ENCODE results near the gene TEX2. TPM values are rescaled to one million over a fixed set of nuclear protein-coding genes. Genes with fewer than 3 reads are reported as not detected.

TEX2 gene
- total and polyA plus RNA-seq, 4 experiments from 2014 or later: 7.9 to 13.1 (median 10.7) TPM

- Mint-ChIP-seq H3K9me3 (no peaks in the 10 kb centered on the region), H3K4me3 (no peak overlapping the region), H3K36me3 (peaks cover 4 to 11% of the 10 kb centered on the region in 2 donors), H3K27ac (no peak overlapping the region), H3K4me1 (peaks cover 0 to 6% (median 2%) of the 10 kb centered on the region in 4 donors), H3K27me3 (no peaks in the 10 kb centered on the region)
- POLR2A ChIA-PET (ENCODE audit: partially characterized antibody): no interaction called here
- Histone ChIP-seq H3K9me3 (ENCODE audit: control insufficient read depth in 1 of 2, low read length in 2 of 2) (no peaks in the 10 kb centered on the region), H3K27ac (ENCODE audit: low read depth, low read length) (no peak overlapping the region), H3K4me1 (ENCODE audit: insufficient read depth, low read length) (peaks cover 5% of the 10 kb centered on the region), H3K36me3 (ENCODE audit: insufficient read depth, low read length) (peaks cover 2% of the 10 kb centered on the region), H3K4me3 (ENCODE audit: low read length in 2 of 2) (no peak overlapping the region), H3K27me3 (ENCODE audit: insufficient read depth, low read length) (no peaks in the 10 kb centered on the region)
- no peak for DNase-seq
- CTCF ChIA-PET (ENCODE audit: partially characterized antibody): no interaction called here
- intact Hi-C loops (cut with micrococcal nuclease): no loop called here
Measured at GRCh38 chr17:64158406-64158805, 104.7 kb downstream of the TEX2 start.

DNA sequence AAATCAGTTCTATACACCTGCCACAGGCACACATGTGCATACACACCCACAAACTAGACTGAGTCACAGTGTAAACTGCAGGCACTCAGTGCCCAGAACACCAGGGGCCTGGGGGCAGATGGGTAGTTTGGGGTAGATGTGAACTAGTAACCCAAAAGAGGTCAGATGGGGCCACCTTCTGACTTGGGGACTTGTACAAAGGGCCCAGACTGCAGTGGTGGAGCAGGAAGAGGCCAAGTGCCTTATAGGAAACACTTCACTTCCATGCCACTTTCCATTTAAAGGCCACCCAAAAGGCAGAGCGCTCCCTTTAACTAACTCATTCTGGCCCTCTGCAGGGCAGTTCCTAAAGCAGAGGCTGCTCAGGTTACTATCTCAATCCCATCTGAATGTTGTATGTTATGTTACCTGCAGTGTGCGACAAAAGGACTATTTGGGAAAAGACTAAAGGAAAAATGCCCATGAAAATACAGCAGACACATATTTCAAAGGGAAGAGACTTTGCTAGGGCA is 105.3 kb downstream of the TEX2 start:
- Histone ChIP-seq H3K27me3 (ENCODE audit: insufficient read depth, low read length) (no peaks in the 10 kb centered on the region), H3K27ac (ENCODE audit: low read depth, low read length) (no peak overlapping the region), H3K36me3 (ENCODE audit: insufficient read depth, low read length) (peaks cover 9% of the 10 kb centered on the region), H3K9me3 (ENCODE audit: control insufficient read depth in 1 of 2, low read length in 2 of 2) (no peaks in the 10 kb centered on the region), H3K4me3 (ENCODE audit: low read length in 2 of 2) (no peak overlapping the region), H3K4me1 (ENCODE audit: insufficient read depth, low read length) (peaks cover 5% of the 10 kb centered on the region)
- Mint-ChIP-seq H3K27ac (peak overlapping the region in 1 of 7 donors; percentile 37), H3K9me3 (no peaks in the 10 kb centered on the region), H3K4me3 (no peak overlapping the region), H3K27me3 (no peaks in the 10 kb centered on the region), H3K36me3 (peaks cover 10 to 17% of the 10 kb centered on the region in 2 donors), H3K4me1 (peaks cover 0 to 6% (median 2%) of the 10 kb centered on the region in 4 donors)
- ChIA-PET CTCF (ENCODE audit: partially characterized antibody) (no interaction called here), POLR2A (ENCODE audit: partially characterized antibody) (no interaction called here)
- intact Hi-C loops (cut with micrococcal nuclease): no loop called here
- DNase-seq: no peak

GRCh38 chr17:64156670-64157069 is 106.4 kb downstream of the TEX2 start:
- H3K4me1 ChIP-seq (ENCODE audit: insufficient read depth, low read length): peaks cover 2% of the 10 kb centered on the region
- no peaks in the 10 kb centered on the region for H3K9me3 ChIP-seq (ENCODE audit: control insufficient read depth in 1 of 2, low read length in 2 of 2)
- intact Hi-C loops (cut with micrococcal nuclease): no loop called here
- H3K27me3 ChIP-seq (ENCODE audit: insufficient read depth, low read length): no peaks in the 10 kb centered on the region
- ChIA-PET POLR2A (ENCODE audit: partially characterized antibody) (interaction anchor here (3.9 kb wide), 1 partner anchor 11 kb away, joined by 20 read pairs; no protein-coding TSS in a partner anchor), CTCF (ENCODE audit: partially characterized antibody) (no interaction called here)
- Mint-ChIP-seq H3K36me3 (peaks cover 16 to 21% of the 10 kb centered on the region in 2 donors), H3K27ac (no peak overlapping the region), H3K4me1 (peaks cover 0 to 1% (median under 1%) of the 10 kb centered on the region in 4 donors), H3K4me3 (no peak overlapping the region), H3K9me3 (no peaks in the 10 kb centered on the region), H3K27me3 (no peaks in the 10 kb centered on the region)
- no peak for DNase-seq
- peaks cover 14% of the 10 kb centered on the region for H3K36me3 ChIP-seq (ENCODE audit: insufficient read depth, low read length)
- H3K4me3 ChIP-seq (ENCODE audit: low read length in 2 of 2): no peak overlapping the region
- H3K27ac ChIP-seq (ENCODE audit: low read depth, low read length): no peak overlapping the region

GRCh38 chr17:64155751-64156544 is 107.1 kb downstream of the TEX2 start:
- CTCF ChIA-PET (ENCODE audit: partially characterized antibody): no interaction called here
- Mint-ChIP-seq H3K4me3 (no peak overlapping the region), H3K4me1 (no peaks in the 10 kb centered on the region), H3K9me3 (no peaks in the 10 kb centered on the region), H3K27me3 (no peaks in the 10 kb centered on the region), H3K27ac (no peak overlapping the region), H3K36me3 (peaks cover 16 to 25% of the 10 kb centered on the region in 2 donors)
- DNase-seq: no peak
- POLR2A ChIA-PET (ENCODE audit: partially characterized antibody): interaction anchor here (3.9 kb wide), 1 partner anchor 10 kb away, joined by 20 read pairs; no protein-coding TSS in a partner anchor
- intact Hi-C loops (cut with micrococcal nuclease): no loop called here
- Histone ChIP-seq H3K4me1 (ENCODE audit: insufficient read depth, low read length) (no peaks in the 10 kb centered on the region), H3K27ac (ENCODE audit: low read depth, low read length) (no peak overlapping the region), H3K36me3 (ENCODE audit: insufficient read depth, low read length) (peaks cover 14% of the 10 kb centered on the region), H3K9me3 (ENCODE audit: control insufficient read depth in 1 of 2, low read length in 2 of 2) (no peaks in the 10 kb centered on the region), H3K27me3 (ENCODE audit: insufficient read depth, low read length) (no peaks in the 10 kb centered on the region), H3K4me3 (ENCODE audit: low read length in 2 of 2) (no peak overlapping the region)

- no peaks in the 10 kb centered on the region for H3K9me3 Mint-ChIP-seq
- CTCF ChIA-PET (ENCODE audit: partially characterized antibody): no interaction called here
- H3K27ac Mint-ChIP-seq: peak overlapping the region in 2 of 7 donors; percentile 24 to 85
Measured at GRCh38 chr17:64155129-64155528, 107.9 kb downstream of the TEX2 start.

GRCh38 chr17:64154717-64155116 is 108.3 kb downstream of the TEX2 start:
- Histone ChIP-seq H3K4me3 (ENCODE audit: low read length in 2 of 2) (no peak overlapping the region), H3K9me3 (ENCODE audit: control insufficient read depth in 1 of 2, low read length in 2 of 2) (no peaks in the 10 kb centered on the region), H3K36me3 (ENCODE audit: insufficient read depth, low read length) (peaks cover 20% of the 10 kb centered on the region), H3K27ac (ENCODE audit: low read depth, low read length) (no peak overlapping the region), H3K27me3 (ENCODE audit: insufficient read depth, low read length) (no peaks in the 10 kb centered on the region), H3K4me1 (ENCODE audit: insufficient read depth, low read length) (no peaks in the 10 kb centered on the region)
- Mint-ChIP-seq H3K9me3 (no peaks in the 10 kb centered on the region), H3K36me3 (peaks cover 25% of the 10 kb centered on the region in 2 donors), H3K4me3 (no peak overlapping the region), H3K27me3 (no peaks in the 10 kb centered on the region), H3K27ac (peak overlapping the region in 1 of 7 donors; percentile 85), H3K4me1 (no peaks in the 10 kb centered on the region)
- CTCF ChIA-PET (ENCODE audit: partially characterized antibody): no interaction called here
- intact Hi-C loops (cut with micrococcal nuclease): no loop called here
- POLR2A ChIA-PET (ENCODE audit: partially characterized antibody): interaction anchor here (1.0 to 3.9 kb wide), 2 partner anchors 9 to 13 kb away, joined by 3 to 20 read pairs; no protein-coding TSS in a partner anchor
- no peak for DNase-seq

More at GRCh38 chr17:64155129-64155528, 107.9 kb downstream of the TEX2 start:
- Mint-ChIP-seq H3K27me3 (no peaks in the 10 kb centered on the region), H3K36me3 (peaks cover 23 to 25% of the 10 kb centered on the region in 2 donors), H3K4me3 (peak overlapping the region in 1 of 8 donors; percentile 5), H3K4me1 (no peaks in the 10 kb centered on the region)
- Histone ChIP-seq H3K36me3 (ENCODE audit: insufficient read depth, low read length) (peaks cover 19% of the 10 kb centered on the region), H3K4me3 (ENCODE audit: low read length in 2 of 2) (no peak overlapping the region), H3K9me3 (ENCODE audit: control insufficient read depth in 1 of 2, low read length in 2 of 2) (no peaks in the 10 kb centered on the region), H3K4me1 (ENCODE audit: insufficient read depth, low read length) (no peaks in the 10 kb centered on the region), H3K27me3 (ENCODE audit: insufficient read depth, low read length) (no peaks in the 10 kb centered on the region), H3K27ac (ENCODE audit: low read depth, low read length) (no peak overlapping the region)
- intact Hi-C loops (cut with micrococcal nuclease): no loop called here
- DNase-seq: no peak
- POLR2A ChIA-PET (ENCODE audit: partially characterized antibody): interaction anchor here (1.0 to 3.9 kb wide), 2 partner anchors 9 to 12 kb away, joined by 3 to 20 read pairs; no protein-coding TSS in a partner anchor

DNA sequence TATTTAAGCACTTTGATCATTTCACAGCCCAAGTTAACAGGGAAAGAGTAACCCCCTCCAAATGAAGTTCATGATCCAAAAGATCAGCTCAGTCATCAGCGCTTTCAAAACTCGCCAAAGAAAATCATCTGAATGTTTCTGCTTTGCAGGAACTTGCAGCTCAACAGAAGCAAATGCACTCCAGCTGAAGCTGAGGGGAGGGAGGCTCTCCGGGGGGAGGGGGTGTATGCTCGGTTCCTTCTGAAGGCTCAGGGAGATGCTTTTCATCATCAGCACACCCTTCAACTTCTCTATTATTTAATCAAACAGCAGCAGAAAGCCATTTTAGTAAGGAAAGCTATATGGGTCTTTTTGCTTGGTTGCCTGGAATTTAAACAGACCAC is 108.8 kb downstream of the TEX2 start:
- no peak for DNase-seq
- Mint-ChIP-seq H3K9me3 (no peaks in the 10 kb centered on the region), H3K27me3 (no peaks in the 10 kb centered on the region), H3K36me3 (peaks cover 25% of the 10 kb centered on the region in 2 donors), H3K4me1 (no peaks in the 10 kb centered on the region), H3K27ac (no peak overlapping the region), H3K4me3 (no peak overlapping the region)
- Histone ChIP-seq H3K27me3 (ENCODE audit: insufficient read depth, low read length) (no peaks in the 10 kb centered on the region), H3K9me3 (ENCODE audit: control insufficient read depth in 1 of 2, low read length in 2 of 2) (no peaks in the 10 kb centered on the region), H3K4me3 (ENCODE audit: low read length in 2 of 2) (no peak overlapping the region), H3K4me1 (ENCODE audit: insufficient read depth, low read length) (no peaks in the 10 kb centered on the region), H3K36me3 (ENCODE audit: insufficient read depth, low read length) (peaks cover 20% of the 10 kb centered on the region), H3K27ac (ENCODE audit: low read depth, low read length) (no peak overlapping the region)
- POLR2A ChIA-PET (ENCODE audit: partially characterized antibody): interaction anchor here (1.0 to 3.9 kb wide), 2 partner anchors 8 to 13 kb away, joined by 3 to 20 read pairs; no protein-coding TSS in a partner anchor
- intact Hi-C loops (cut with micrococcal nuclease): no loop called here
- CTCF ChIA-PET (ENCODE audit: partially characterized antibody): no interaction called here
